GM23248 (cell line): Measurements from ENCODE around the gene OR13D1.

ENCODE experiments used
- EZH2 ChIP-seq: fragments of 200-600 bp; sonication (generic); IDR thresholded peaks from 2 replicates; pipeline ENCODE4 v1.6.1; 2018; ENCODE audit warnings: antibody characterized with exemption, mild to moderate bottlenecking; ENCODE audit not compliant: insufficient read depth, poor library complexity, severe bottlenecking
- EZH2phosphoT487 ChIP-seq: fragments of 200-600 bp; sonication (generic); IDR thresholded peaks from 2 replicates; pipeline ENCODE4 v1.6.1; 2018; ENCODE audit warnings: antibody characterized with exemption, moderate library complexity, mild to moderate bottlenecking, low read depth; ENCODE audit not compliant: insufficient read depth

- TF ChIP-seq EZH2: no peak
- no peak for TF ChIP-seq EZH2phosphoT487
These were observed 49.2 kb downstream of the OR13D1 start for GRCh38 chr9:104743376-104743985.
